ENCODE results near the gene EFNA2. TPM values are rescaled to one million over a fixed set of nuclear protein-coding genes. Genes with fewer than 3 reads are reported as not detected.

Gene EFNA2
- total RNA-seq, 1 donor from 2014 or later: 17.6 TPM

GRCh38 chr19:1270213-1270853, 15.3 kb upstream of the EFNA2 start:
- Mint-ChIP-seq H3K27me3 (peaks cover 3% of the 10 kb centered on the region), H3K4me1 (ENCODE audit: unreplicated experiment) (peaks cover 33% of the 10 kb centered on the region), H3K4me3 (peak overlapping the region; percentile 89), H3K36me3 (peaks cover 17% of the 10 kb centered on the region), H3K9me3 (no peaks in the 10 kb centered on the region), H3K27ac (peak overlapping the region; percentile 90)
- no peak for TF ChIP-seq CTCF (conservative IDR thresholded peaks at IDR 0.05)
- no peak for DNase-seq (ENCODE audit: extremely low spot score, unreplicated experiment)

GRCh38 chr19:1270854-1271527, 14.7 kb upstream of the EFNA2 start:
- Mint-ChIP-seq H3K4me3 (peak overlapping the region; percentile 89), H3K9me3 (no peaks in the 10 kb centered on the region), H3K4me1 (ENCODE audit: unreplicated experiment) (peaks cover 32% of the 10 kb centered on the region), H3K27me3 (peaks cover 3% of the 10 kb centered on the region), H3K36me3 (peaks cover 17% of the 10 kb centered on the region), H3K27ac (peak overlapping the region; percentile 90)
- TF ChIP-seq CTCF (conservative IDR thresholded peaks at IDR 0.05): no peak
- no peak for DNase-seq (ENCODE audit: extremely low spot score, unreplicated experiment)

- no peak for DNase-seq (ENCODE audit: extremely low spot score, unreplicated experiment)
- Mint-ChIP-seq H3K27ac (peak overlapping the region; percentile 90), H3K36me3 (peaks cover 17% of the 10 kb centered on the region), H3K4me3 (peak overlapping the region; percentile 89), H3K27me3 (peaks cover 3% of the 10 kb centered on the region), H3K4me1 (ENCODE audit: unreplicated experiment) (peaks cover 34% of the 10 kb centered on the region), H3K9me3 (no peaks in the 10 kb centered on the region)
- TF ChIP-seq CTCF (conservative IDR thresholded peaks at IDR 0.05): no peak
These were observed 13.9 kb upstream of the EFNA2 start for GRCh38 chr19:1271528-1272422.

GRCh38 chr19:1272423-1273262, 13.0 kb upstream of the EFNA2 start:
- no peak for DNase-seq (ENCODE audit: extremely low spot score, unreplicated experiment)
- peak overlapping the region; percentile 72 for H3K27ac Mint-ChIP-seq
- H3K36me3 Mint-ChIP-seq: peaks cover 17% of the 10 kb centered on the region
- no peaks in the 10 kb centered on the region for H3K27me3 Mint-ChIP-seq
- TF ChIP-seq CTCF (conservative IDR thresholded peaks at IDR 0.05): no peak
- peak overlapping the region; percentile 76 for H3K4me3 Mint-ChIP-seq
- H3K4me1 Mint-ChIP-seq (ENCODE audit: unreplicated experiment): peaks cover 32% of the 10 kb centered on the region
- no peaks in the 10 kb centered on the region for H3K9me3 Mint-ChIP-seq
